ENCODE results near the gene DMAC2L. TPM values are rescaled to one million over a fixed set of nuclear protein-coding genes. Genes with fewer than 3 reads are reported as not detected.

The DMAC2L gene
- polyA plus RNA-seq, 4 donors = 18.0 to 34.9 (median 25.8) TPM

GRCh38 chr14:50320283-50320682, 8.2 kb downstream of the DMAC2L start:
- DNase-seq (ENCODE audit: low read depth in 4 of 4, low spot score in 2 of 4) = no peak

- DNase-seq (ENCODE audit: low read depth in 4 of 4, low spot score in 2 of 4) = peak in 2 of 4 donors; percentile 73 to 76
Measured at GRCh38 chr14:50321009-50321660, 9.0 kb downstream of the DMAC2L start.

- no peak for DNase-seq (ENCODE audit: low read depth in 4 of 4, low spot score in 2 of 4)
Measured at GRCh38 chr14:50331596-50331995, 19.5 kb downstream of the DMAC2L start.

- DNase-seq (ENCODE audit: low read depth in 4 of 4, low spot score in 2 of 4) = no peak
Measured at GRCh38 chr14:50333014-50333509, 20.9 kb downstream of the DMAC2L start.

- no peak for DNase-seq (ENCODE audit: low read depth in 4 of 4, low spot score in 2 of 4)
Measured at GRCh38 chr14:50334211-50334610, 22.1 kb downstream of the DMAC2L start.

- DNase-seq (ENCODE audit: low read depth in 4 of 4, low spot score in 2 of 4) = peak in 1 of 4 donors; percentile 56
Measured at GRCh38 chr14:50335389-50335788, 23.3 kb downstream of the DMAC2L start.

- DNase-seq (ENCODE audit: low read depth in 4 of 4, low spot score in 2 of 4) = peak in 1 of 4 donors; percentile 59
Measured at GRCh38 chr14:50335989-50336824, 24.1 kb downstream of the DMAC2L start.

- no peak for DNase-seq (ENCODE audit: low read depth in 4 of 4, low spot score in 2 of 4)
Measured at GRCh38 chr14:50338587-50338986, 26.5 kb downstream of the DMAC2L start.

GRCh38 chr14:50339178-50339804, 27.2 kb downstream of the DMAC2L start:
- DNase-seq (ENCODE audit: low read depth in 4 of 4, low spot score in 2 of 4) = no peak

GRCh38 chr14:50340045-50340444, 27.9 kb downstream of the DMAC2L start:
- no peak for DNase-seq (ENCODE audit: low read depth in 4 of 4, low spot score in 2 of 4)

- DNase-seq (ENCODE audit: low read depth in 4 of 4, low spot score in 2 of 4) = no peak
Measured at GRCh38 chr14:50340963-50341362, 28.8 kb downstream of the DMAC2L start.

- DNase-seq (ENCODE audit: low read depth in 4 of 4, low spot score in 2 of 4) = no peak
Measured at GRCh38 chr14:50342221-50343078, 30.3 kb downstream of the DMAC2L start.

- DNase-seq (ENCODE audit: low read depth in 4 of 4, low spot score in 2 of 4) = no peak
Measured at GRCh38 chr14:50343434-50343833, 31.3 kb downstream of the DMAC2L start.

GRCh38 chr14:50344116-50344775, 32.1 kb downstream of the DMAC2L start:
- DNase-seq (ENCODE audit: low read depth in 4 of 4, low spot score in 2 of 4) = no peak

GRCh38 chr14:50344876-50345563, 32.9 kb downstream of the DMAC2L start:
- DNase-seq (ENCODE audit: low read depth in 4 of 4, low spot score in 2 of 4) = no peak

- no peak for DNase-seq (ENCODE audit: low read depth in 4 of 4, low spot score in 2 of 4)
Measured at GRCh38 chr14:50345846-50346422, 33.8 kb downstream of the DMAC2L start.

- no peak for DNase-seq (ENCODE audit: low read depth in 4 of 4, low spot score in 2 of 4)
Measured at GRCh38 chr14:50347521-50347920, 35.4 kb downstream of the DMAC2L start.

- no peak for DNase-seq (ENCODE audit: low read depth in 4 of 4, low spot score in 2 of 4)
Measured at GRCh38 chr14:50348933-50349332, 36.8 kb downstream of the DMAC2L start.

GRCh38 chr14:50350975-50351374, 38.9 kb downstream of the DMAC2L start:
- no peak for DNase-seq (ENCODE audit: low read depth in 4 of 4, low spot score in 2 of 4)

All from left renal cortex interstitium (tissue), 4 donors.